GM19372 (cell line): Measurements from ENCODE around the gene C3orf80.
"Not testable (repeated sequence)": the region's sequence is repeated elsewhere in the genome, so short reads cannot be mapped to it uniquely, and the experiment has no call there.

ENCODE experiments used
- ATAC-seq: cut with Tn5 transposase; IDR thresholded peaks from one replicate; pipeline ENCODE4 v1.9.1; 2021; ENCODE audit warnings: mild to moderate bottlenecking, low read depth, moderate library complexity; ENCODE audit not compliant: unreplicated experiment

C3orf80 gene

GRCh38 chr3:160210341-160210740 is 14.9 kb upstream of the C3orf80 start:
- no peak for ATAC-seq

GRCh38 chr3:160210799-160211221 is 14.4 kb upstream of the C3orf80 start:
- no peak for ATAC-seq

GRCh38 chr3:160213191-160213590 is 12.0 kb upstream of the C3orf80 start:
- no peak for ATAC-seq

GRCh38 chr3:160217675-160218074 is 7.5 kb upstream of the C3orf80 start:
- no peak for ATAC-seq

GRCh38 chr3:160218136-160218535 is 7.1 kb upstream of the C3orf80 start:
- ATAC-seq: no peak

- no peak for ATAC-seq
Observed at GRCh38 chr3:160220038-160220437, 5.2 kb upstream of the C3orf80 start.

GRCh38 chr3:160221019-160221418 is 4.2 kb upstream of the C3orf80 start:
- no peak for ATAC-seq

- ATAC-seq: no peak
Observed at GRCh38 chr3:160224256-160224655, 966 bp upstream of the C3orf80 start.

GRCh38 chr3:160224811-160225175 is 429 bp upstream of the C3orf80 start:
- no peak for ATAC-seq

GRCh38 chr3:160226026-160226907 is 1.0 kb downstream of the C3orf80 start:
- ATAC-seq: peak; percentile 23

GRCh38 chr3:160227419-160227818 is 2.2 kb downstream of the C3orf80 start:
- ATAC-seq: no peak

- ATAC-seq: no peak
Observed at GRCh38 chr3:160232014-160232413, 6.8 kb downstream of the C3orf80 start.

GRCh38 chr3:160240719-160241118 is 15.5 kb downstream of the C3orf80 start:
- not testable (repeated sequence) for ATAC-seq

GRCh38 chr3:160245261-160245800 is 20.1 kb downstream of the C3orf80 start:
- ATAC-seq: no peak

GRCh38 chr3:160247766-160248165 is 22.5 kb downstream of the C3orf80 start:
- no peak for ATAC-seq

- ATAC-seq: no peak
Observed at GRCh38 chr3:160253298-160253697, 28.1 kb downstream of the C3orf80 start.

GRCh38 chr3:160257606-160258005 is 32.4 kb downstream of the C3orf80 start:
- ATAC-seq: no peak

- ATAC-seq: no peak
Observed at GRCh38 chr3:160259589-160259988, 34.4 kb downstream of the C3orf80 start.

- no peak for ATAC-seq
Observed at GRCh38 chr3:160260587-160261270, 35.5 kb downstream of the C3orf80 start.

GRCh38 chr3:160265088-160265487 is 39.9 kb downstream of the C3orf80 start:
- no peak for ATAC-seq
